ENCODE measurements around the gene GH2. TPM values are rescaled to one million over a fixed set of nuclear protein-coding genes. Genes with fewer than 3 reads are reported as not detected.
A peak's percentile ranks its signal among the peaks of the same experiment; 100 is the strongest.
"Not testable (repeated sequence)": the region's sequence is repeated elsewhere in the genome, so short reads cannot be mapped to it uniquely, and the experiment has no call there.

Gene GH2
- total RNA-seq, 2 experiments from 2014 or later: not detected

DNA sequence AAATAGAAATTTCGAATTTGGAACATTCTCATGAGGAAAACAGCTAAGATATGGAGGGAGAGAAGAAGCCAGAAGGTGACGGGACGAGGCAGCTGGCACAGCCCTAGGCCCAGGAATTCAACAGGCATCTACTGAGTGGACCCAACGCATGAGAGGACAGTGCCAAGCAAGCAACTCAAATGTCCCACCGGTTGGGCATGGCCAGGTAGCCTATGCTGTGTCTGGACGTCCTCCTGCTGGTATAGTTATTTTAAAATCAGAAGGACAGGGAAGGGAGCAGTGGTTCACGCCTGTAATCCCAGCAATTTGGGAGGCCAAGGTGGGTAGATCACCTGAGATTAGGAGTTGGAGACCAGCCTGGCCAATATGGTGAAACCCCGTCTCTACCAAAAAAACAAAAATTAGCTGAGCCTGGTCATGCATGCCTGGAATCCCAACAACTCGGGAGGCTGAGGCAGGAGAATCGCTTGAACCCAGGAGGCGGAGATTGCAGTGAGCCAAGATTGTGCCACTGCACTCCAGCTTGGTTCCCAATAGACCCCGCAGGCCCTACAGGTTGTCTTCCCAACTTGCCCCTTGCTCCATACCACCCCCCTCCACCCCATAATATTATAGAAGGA is 34.9 kb upstream of the GH2 start:
- intact Hi-C loops (cut with micrococcal nuclease): loop anchor here (5.0 kb wide), 3 partner anchors 76 to 216 kb away; partner anchors contain the start of gene ERN1
- TF ChIP-seq, protein P1, sequence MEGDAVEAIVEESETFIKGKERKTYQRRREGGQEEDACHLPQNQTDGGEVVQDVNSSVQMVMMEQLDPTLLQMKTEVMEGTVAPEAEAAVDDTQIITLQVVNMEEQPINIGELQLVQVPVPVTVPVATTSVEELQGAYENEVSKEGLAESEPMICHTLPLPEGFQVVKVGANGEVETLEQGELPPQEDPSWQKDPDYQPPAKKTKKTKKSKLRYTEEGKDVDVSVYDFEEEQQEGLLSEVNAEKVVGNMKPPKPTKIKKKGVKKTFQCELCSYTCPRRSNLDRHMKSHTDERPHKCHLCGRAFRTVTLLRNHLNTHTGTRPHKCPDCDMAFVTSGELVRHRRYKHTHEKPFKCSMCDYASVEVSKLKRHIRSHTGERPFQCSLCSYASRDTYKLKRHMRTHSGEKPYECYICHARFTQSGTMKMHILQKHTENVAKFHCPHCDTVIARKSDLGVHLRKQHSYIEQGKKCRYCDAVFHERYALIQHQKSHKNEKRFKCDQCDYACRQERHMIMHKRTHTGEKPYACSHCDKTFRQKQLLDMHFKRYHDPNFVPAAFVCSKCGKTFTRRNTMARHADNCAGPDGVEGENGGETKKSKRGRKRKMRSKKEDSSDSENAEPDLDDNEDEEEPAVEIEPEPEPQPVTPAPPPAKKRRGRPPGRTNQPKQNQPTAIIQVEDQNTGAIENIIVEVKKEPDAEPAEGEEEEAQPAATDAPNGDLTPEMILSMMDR (IDR thresholded peaks at IDR 0.05): no peak
- Mint-ChIP-seq H3K4me1 (ENCODE audit: low read depth) (peaks cover 5% of the 10 kb centered on the region), H3K9me3 (no peaks in the 10 kb centered on the region), H3K27ac (no peak overlapping the region), H3K36me3 (ENCODE audit: low read depth) (no peaks in the 10 kb centered on the region), H3K27me3 (no peaks in the 10 kb centered on the region), H3K4me3 (no peak overlapping the region)
- POLR2A ChIA-PET: no interaction called here
- CTCF ChIA-PET: interaction anchor here (1.1 to 9.7 kb wide), 5 partner anchors 30 to 217 kb away, joined by 3 to 126 read pairs (median 4); no protein-coding TSS in a partner anchor
- ATAC-seq (no peak), DNase-seq (no peak)

DNA sequence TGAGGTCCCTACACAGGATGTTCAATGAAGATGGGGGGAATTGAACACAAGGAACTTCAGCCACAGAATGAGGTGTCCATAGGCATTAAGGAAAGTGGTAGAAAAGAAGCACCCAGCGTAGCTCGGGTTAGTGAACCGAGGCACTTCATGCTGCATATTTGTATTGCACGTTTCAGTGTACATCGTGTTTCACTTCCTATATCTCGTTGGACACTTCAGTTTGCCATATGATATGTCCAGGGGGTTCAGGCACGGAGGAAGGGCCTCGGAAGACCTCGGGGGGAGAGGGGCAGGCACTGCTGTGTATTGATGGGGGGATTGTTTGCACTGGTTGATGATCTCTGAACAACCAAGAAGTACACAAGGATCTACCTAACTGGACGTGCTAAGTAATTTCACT is 34.0 kb upstream of the GH2 start:
- H3K27me3 Mint-ChIP-seq; H3K27ac Mint-ChIP-seq; DNase-seq; H3K4me1 Mint-ChIP-seq (ENCODE audit: low read depth); H3K36me3 Mint-ChIP-seq (ENCODE audit: low read depth); ATAC-seq; POLR2A ChIA-PET; H3K4me3 Mint-ChIP-seq; H3K9me3 Mint-ChIP-seq: not testable (repeated sequence)
- intact Hi-C loops (cut with micrococcal nuclease): loop anchor here (5.0 kb wide), 3 partner anchors 77 to 217 kb away; partner anchors contain the start of gene ERN1
- CTCF ChIA-PET: interaction anchor here (0.9 to 9.7 kb wide), 6 partner anchors 15 to 218 kb away, joined by 3 to 126 read pairs (median 4); no protein-coding TSS in a partner anchor

DNA sequence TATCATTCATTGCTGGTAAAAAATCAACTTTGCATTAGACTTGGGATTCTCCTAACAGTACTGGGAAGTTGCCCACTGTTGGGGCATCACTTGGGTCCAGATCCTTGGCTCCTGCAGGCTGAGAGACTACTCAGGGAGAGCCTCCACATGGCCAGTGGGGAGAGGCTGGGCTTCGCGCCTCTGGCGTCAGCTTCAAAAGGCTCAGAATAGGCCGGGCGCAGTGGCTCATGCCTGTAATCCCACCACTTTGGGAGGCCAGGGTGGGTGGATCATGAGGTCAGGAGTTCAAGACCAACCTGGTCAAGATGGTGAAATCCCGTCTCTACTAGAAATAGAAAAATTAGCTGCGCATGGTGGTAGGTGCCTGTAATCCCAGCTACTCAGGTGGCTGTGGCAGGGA is 32.7 kb upstream of the GH2 start:
- POLR2A ChIA-PET: interaction anchor here (0.8 kb wide), 1 partner anchor 32 kb away, joined by 3 read pairs; no protein-coding TSS in a partner anchor
- intact Hi-C loops (cut with micrococcal nuclease): no loop called here
- ATAC-seq (no peak), DNase-seq (no peak)
- no peaks in the 10 kb centered on the region for H3K36me3 Mint-ChIP-seq (ENCODE audit: low read depth)
- H3K27ac Mint-ChIP-seq: no peak overlapping the region
- no peaks in the 10 kb centered on the region for H3K27me3 Mint-ChIP-seq
- TF ChIP-seq, protein P1 (IDR thresholded peaks at IDR 0.05): no peak
- CTCF ChIA-PET: interaction anchor here (1.6 to 9.7 kb wide), 3 partner anchors 32 to 114 kb away, joined by 9 to 126 read pairs (median 95); no protein-coding TSS in a partner anchor
- peaks cover 5% of the 10 kb centered on the region for H3K4me1 Mint-ChIP-seq (ENCODE audit: low read depth)
- H3K9me3 Mint-ChIP-seq: no peaks in the 10 kb centered on the region
- no peak overlapping the region for H3K4me3 Mint-ChIP-seq

DNA sequence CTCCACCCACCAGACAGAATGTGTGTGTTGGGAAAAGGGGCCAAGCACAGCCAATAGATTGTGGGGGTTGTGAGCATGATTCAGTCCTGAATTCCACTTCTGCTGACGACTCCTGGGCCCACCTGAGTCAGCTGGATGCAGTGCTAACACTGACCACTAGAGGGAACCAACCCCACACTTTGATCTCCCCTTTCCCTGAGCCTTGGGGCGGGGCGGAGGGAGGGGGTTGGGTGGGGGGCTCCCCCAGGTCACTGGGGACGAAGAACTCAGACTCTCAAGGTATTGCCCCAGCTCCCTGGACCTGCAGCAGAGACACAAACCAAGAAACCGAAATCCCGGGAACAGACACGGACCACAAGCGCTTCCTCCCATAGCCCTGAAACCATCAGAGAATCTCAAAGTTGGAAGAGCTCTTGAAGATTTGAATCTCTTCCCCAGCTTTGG is 29.9 kb upstream of the GH2 start:
- ATAC-seq (peak; percentile 95), DNase-seq (peak; percentile 80)
- Mint-ChIP-seq H3K36me3 (ENCODE audit: low read depth) (no peaks in the 10 kb centered on the region), H3K9me3 (no peaks in the 10 kb centered on the region), H3K4me1 (ENCODE audit: low read depth) (no peaks in the 10 kb centered on the region), H3K4me3 (no peak overlapping the region), H3K27me3 (no peaks in the 10 kb centered on the region), H3K27ac (no peak overlapping the region)
- TF ChIP-seq, protein P1 (IDR thresholded peaks at IDR 0.05): peak; percentile 88
- intact Hi-C loops (cut with micrococcal nuclease): no loop called here
- ChIA-PET CTCF (interaction anchor here (0.7 to 3.9 kb wide), 30 partner anchors 8 to 256 kb away, joined by 3 to 38 read pairs (median 5); partner anchors contain the start of genes CD79B and ICAM2), POLR2A (interaction anchor here (1.3 kb wide), 1 partner anchor 219 kb away, joined by 3 read pairs; no protein-coding TSS in a partner anchor)

DNA sequence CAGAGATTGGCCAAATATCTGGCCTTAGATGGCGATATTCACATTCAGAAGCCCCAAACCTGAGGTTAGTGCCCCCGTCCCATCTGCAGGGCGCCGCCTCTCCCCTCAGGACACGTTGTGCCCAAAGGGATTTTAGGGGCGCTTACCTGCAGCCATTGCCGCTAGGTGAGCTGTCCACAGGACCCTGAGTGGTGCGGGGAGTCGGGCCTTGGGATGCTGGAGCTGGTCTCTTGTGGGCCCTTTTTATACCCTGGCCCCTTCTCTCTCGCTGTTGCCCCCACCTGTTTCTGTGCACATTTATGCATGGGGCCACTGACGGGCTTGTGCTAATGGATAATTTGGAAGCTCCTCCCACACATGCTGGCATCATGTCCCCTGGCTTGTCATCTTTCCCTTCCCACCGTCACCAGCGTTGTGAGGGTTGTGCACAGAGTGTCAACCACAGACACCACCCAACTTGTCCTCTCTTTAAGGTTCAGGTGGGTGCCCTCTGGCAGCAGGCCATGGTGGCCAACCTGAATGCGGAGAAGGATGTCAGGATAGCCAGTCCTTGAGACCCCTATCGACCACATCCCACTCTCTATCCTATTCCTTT is 29.4 kb upstream of the GH2 start, which contains the start of gene CSHL1:
Gene CSHL1, minus strand, starts transcription at position 218 of the 595 bp plus-strand sequence. Its CDS starts 62 bp downstream, at position 156.
- Mint-ChIP-seq H3K27me3 (no peaks in the 10 kb centered on the region), H3K27ac (no peak within 1 kb of the TSS)

More for the DNA sequence above, 29.4 kb upstream of the GH2 start, which contains the start of gene CSHL1:
- intact Hi-C loops (cut with micrococcal nuclease): no loop called here
- CTCF ChIA-PET: interaction anchor here (0.7 to 3.9 kb wide), 24 partner anchors 8 to 257 kb away, joined by 3 to 38 read pairs (median 6); partner anchors contain the start of genes GH2 and ICAM2
- no peak for ATAC-seq
- no peak for DNase-seq
- H3K9me3 Mint-ChIP-seq: no peaks in the 10 kb centered on the region
- H3K4me1 Mint-ChIP-seq (ENCODE audit: low read depth): no peaks in the 10 kb centered on the region
- H3K4me3 Mint-ChIP-seq: no peak within 1 kb of the TSS
- POLR2A ChIA-PET: interaction anchor here (0.7 to 1.3 kb wide), 3 partner anchors 9 to 219 kb away, joined by 3 read pairs; no protein-coding TSS in a partner anchor
- no peaks in the 10 kb centered on the region for H3K36me3 Mint-ChIP-seq (ENCODE audit: low read depth)
- TF ChIP-seq, protein P1 (IDR thresholded peaks at IDR 0.05): no peak

Measured in activated CD8-positive, alpha-beta T cell treated with anti-CD3 and anti-CD28 coated beads for 36 hours (primary cell).